Measurements from ENCODE around the gene DDX56. TPM values are rescaled to one million over a fixed set of nuclear protein-coding genes. Genes with fewer than 3 reads are reported as not detected.

DDX56 gene
- total and polyA plus RNA-seq, 2 of the 13 experiments (the other 11 are each of a cell fraction or from before 2014, with no cell fraction given): 82.6 to 120 TPM

GRCh38 chr7:44606341-44607140, 32.8 kb upstream of the DDX56 start, which contains the start of gene OGDH (continued):
- TF ChIP-seq ZNF317 (CRISPR knock-in tag; IDR thresholded peaks at IDR 0.05) (peak; percentile 36; the same call in 1 of the 2 replicates), CSRNP1 (CRISPR knock-in tag; IDR thresholded peaks at IDR 0.05) (no peak; the same call in 1 of the 2 replicates), ATF6 (CRISPR knock-in tag; conservative IDR thresholded peaks at IDR 0.05) (0 out of 2 replicates have a peak, but pooled peaks have one; percentile 43), NCOA5 (CRISPR knock-in tag; IDR thresholded peaks at IDR 0.05) (no peak), HHEX (CRISPR knock-in tag; IDR thresholded peaks at IDR 0.05) (no peak), TSC22D2 (CRISPR knock-in tag; IDR thresholded peaks at IDR 0.05; ENCODE audit: borderline replicate concordance) (no peak; the same call in 1 of the 2 replicates), ATF1 (CRISPR knock-in tag; IDR thresholded peaks at IDR 0.05) (peak; percentile 98), KLF6 (CRISPR knock-in tag; IDR thresholded peaks at IDR 0.05) (peak; percentile 91), ZXDC (CRISPR knock-in tag; IDR thresholded peaks at IDR 0.05) (peak; percentile 52; the same call in 1 of the 2 replicates), STAT5B (CRISPR knock-in tag; IDR thresholded peaks at IDR 0.05) (no peak), ZNF776 (CRISPR knock-in tag; IDR thresholded peaks at IDR 0.05) (peak; percentile 89; the same call in 1 of the 2 replicates), ZNF367 (CRISPR knock-in tag; IDR thresholded peaks at IDR 0.05; ENCODE audit: borderline replicate concordance) (no peak), ZNF326 (CRISPR knock-in tag; IDR thresholded peaks at IDR 0.05; ENCODE audit: borderline replicate concordance) (no peak), HMG20B (CRISPR knock-in tag; conservative IDR thresholded peaks at IDR 0.05) (no peak), BCLAF1 (IDR thresholded peaks at IDR 0.05) (no peak), RNF2 (conservative IDR thresholded peaks at IDR 0.05; ENCODE audit: low read depth) (0 out of 2 replicates have a peak, but pooled peaks have one; percentile 59), ZNF589 (CRISPR knock-in tag; conservative IDR thresholded peaks at IDR 0.05) (no peak; the same call in 1 of the 2 replicates), ZNF432 (CRISPR knock-in tag; IDR thresholded peaks at IDR 0.05; ENCODE audit: borderline replicate concordance) (no peak), ZFY (CRISPR knock-in tag; IDR thresholded peaks at IDR 0.05) (peak; percentile 84)

Data from HepG2 (cell line).